Uterus (tissue), 4 donors: ENCODE data around the gene TMEM41A. TPM values are rescaled to one million over a fixed set of nuclear protein-coding genes. Genes with fewer than 3 reads are reported as not detected.

Experiments
- DNase-seq, 2 donors: peaks; one replicate each; pipeline ENCODE4 v3.0.0-alpha.2; 2019 to 2020
- H3K27ac ChIP-seq, 2 donors: fragments of 200-600 bp; sonication (generic); 1 replicate in 1 of 2; 2 replicates in 1 of 2; pipeline ENCODE4 v1.5.1; 2016 to 2018
- H3K27me3 ChIP-seq, 2 donors: fragments of 200-600 bp; sonication (generic); one replicate each; pipeline ENCODE4 v1.5.1; 2018 to 2019; ENCODE audit warnings: control low read depth in 1 of 2
- H3K36me3 ChIP-seq, 2 donors: fragments of 200-600 bp; sonication (generic); one replicate each; pipeline ENCODE4 v1.5.1; 2019; ENCODE audit warnings: control low read depth in 1 of 2
- H3K4me1 ChIP-seq, 2 donors: fragments of 200-600 bp; sonication (generic); one replicate each; pipeline ENCODE4 v1.5.1; 2018 to 2019; ENCODE audit warnings: control low read depth in 1 of 2
- H3K4me3 ChIP-seq, 2 donors: fragments of 200-600 bp; sonication (generic); 1 replicate in 1 of 2; 2 replicates in 1 of 2; pipeline ENCODE4 v1.5.1; 2018 to 2019; ENCODE audit warnings: mild to moderate bottlenecking in 1 of 2
- H3K9me3 ChIP-seq, 2 donors: fragments of 200-600 bp; sonication (generic); one replicate each; pipeline ENCODE4 v1.5.1; 2019; ENCODE audit warnings: control low read depth in 1 of 2
- CTCF ChIP-seq, 4 experiments: fragments of 200-600 bp in 2 of 4; fragments of 450-650 bp in 2 of 4; sonication (generic) in 2 of 4; IDR thresholded peaks; one replicate each; pipeline ENCODE4 v1.5.1; 2016 to 2019; ENCODE audit warnings: antibody characterized with exemption in 4 of 4, mild to moderate bottlenecking in 2 of 4, moderate library complexity in 1 of 4
- POLR2A ChIP-seq, 2 donors: fragments of 450-650 bp; IDR thresholded peaks; one replicate each; pipeline ENCODE4 v1.6.1; 2016; ENCODE audit warnings: antibody characterized with exemption in 2 of 2, mild to moderate bottlenecking in 1 of 2, moderate library complexity in 1 of 2
- intact Hi-C: fragments of 100-400 bp; cut with DNase I; formaldehyde crosslinking; loops from one replicate; pipeline ENCODE4 v1.15.1; 2023; ENCODE audit warnings: low total_unique reads
- total RNA-seq, 4 donors: library from RNA; depleted of rRNA in 3 of 4; stranded (reverse); fragments of >200 nt in 3 of 4; gene quantifications; one replicate each; pipeline versions ENCODE4 v1.1.0 to v1.2.4, GENCODE V29; 2014 to 2023
- donor health status: DM: yes; HTN: yes; CAD: no.

The TMEM41A gene
- total RNA-seq, 4 donors from 2014 or later, result 3.6 to 31.5 (median 17.8) TPM

GRCh38 chr3:185521349-185522138 is 22.7 kb upstream of the TMEM41A start:
- no peak overlapping the region for H3K27ac ChIP-seq
- DNase-seq, result no peak
- H3K27me3 ChIP-seq, result no peaks in the 10 kb centered on the region
- TF ChIP-seq POLR2A (IDR thresholded peaks at IDR 0.05), result no peak
- no peak for TF ChIP-seq CTCF (IDR thresholded peaks at IDR 0.05)
- no peaks in the 10 kb centered on the region for H3K9me3 ChIP-seq
- no peak overlapping the region for H3K4me3 ChIP-seq
- H3K4me1 ChIP-seq, result no peaks in the 10 kb centered on the region
- intact Hi-C loops, result no loop called here
- H3K36me3 ChIP-seq, result no peaks in the 10 kb centered on the region

GRCh38 chr3:185519021-185519420 is 20.2 kb upstream of the TMEM41A start:
- DNase-seq, result no peak
- H3K36me3 ChIP-seq, result no peaks in the 10 kb centered on the region
- intact Hi-C loops, result no loop called here

DNA sequence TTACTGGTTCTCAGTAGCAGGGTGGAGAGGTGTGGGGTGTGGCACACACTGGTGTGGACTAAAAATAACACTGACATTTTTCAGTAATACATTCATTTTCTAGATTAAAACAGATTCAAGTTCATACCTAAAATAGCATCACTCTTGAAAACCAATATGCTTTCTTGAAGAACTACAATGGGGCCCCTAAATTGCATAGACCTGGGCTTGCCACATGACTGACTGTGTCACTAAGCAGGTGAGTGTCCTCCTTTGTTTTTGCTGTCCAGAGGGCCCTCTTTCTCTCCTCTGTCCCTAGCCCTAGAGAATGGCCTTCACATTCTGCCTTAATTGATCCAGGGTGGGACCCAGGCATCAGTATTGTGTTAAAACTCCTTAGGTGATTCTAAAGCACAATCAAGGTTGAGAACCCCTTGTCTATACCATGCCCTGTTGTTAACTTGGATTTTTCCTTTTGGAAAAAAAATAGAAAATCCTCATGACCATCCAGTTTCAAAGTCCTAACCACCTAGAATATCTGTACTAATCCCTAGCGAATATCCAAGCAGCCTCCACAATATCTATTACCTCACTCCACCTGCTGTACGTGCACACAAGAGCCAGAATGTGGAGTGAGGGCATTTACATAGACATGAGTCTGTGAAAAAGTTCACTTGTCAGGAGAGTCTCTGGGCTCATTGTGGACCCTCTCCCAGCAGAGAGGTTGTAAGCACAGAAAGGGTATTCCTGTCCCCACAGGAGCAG is 18.7 kb upstream of the TMEM41A start:
- intact Hi-C loops, result no loop called here
- TF ChIP-seq POLR2A (IDR thresholded peaks at IDR 0.05) (no peak), CTCF (IDR thresholded peaks at IDR 0.05) (no peak)
- Histone ChIP-seq H3K4me3 (no peak overlapping the region), H3K4me1 (no peaks in the 10 kb centered on the region), H3K27ac (no peak overlapping the region), H3K9me3 (no peaks in the 10 kb centered on the region), H3K36me3 (no peaks in the 10 kb centered on the region), H3K27me3 (no peaks in the 10 kb centered on the region)
- no peak for DNase-seq

More at GRCh38 chr3:185519021-185519420, 20.2 kb upstream of the TMEM41A start:
- H3K4me1 ChIP-seq, result no peaks in the 10 kb centered on the region
- no peaks in the 10 kb centered on the region for H3K9me3 ChIP-seq
- H3K27ac ChIP-seq, result no peak overlapping the region
- no peaks in the 10 kb centered on the region for H3K27me3 ChIP-seq
- no peak for TF ChIP-seq POLR2A (IDR thresholded peaks at IDR 0.05)
- TF ChIP-seq CTCF (IDR thresholded peaks at IDR 0.05), result no peak
- no peak overlapping the region for H3K4me3 ChIP-seq

GRCh38 chr3:185511711-185512110 is 12.9 kb upstream of the TMEM41A start:
- no peak for DNase-seq
- intact Hi-C loops, result no loop called here
- Histone ChIP-seq H3K9me3 (no peaks in the 10 kb centered on the region), H3K27ac (no peak overlapping the region), H3K36me3 (no peaks in the 10 kb centered on the region), H3K27me3 (no peaks in the 10 kb centered on the region), H3K4me1 (no peaks in the 10 kb centered on the region), H3K4me3 (no peak overlapping the region)
- no peak for TF ChIP-seq POLR2A (IDR thresholded peaks at IDR 0.05)
- no peak for TF ChIP-seq CTCF (IDR thresholded peaks at IDR 0.05)
